Stimulated activated naive CD8-positive, alpha-beta T cell treated with anti-CD3 and anti-CD28 coated beads, Interleukin-15, Interleukin-2, amounts not matched to agents 100 U/mL and 50 U/mL, for 24 hours (primary cell): ENCODE measurements around the gene CNN2.

ENCODE experiments used
- ATAC-seq: fragments of 150-1000 bp; cut with Tn5 transposase; one replicate; pipeline ENCODE4 v1.10.0; 2021
- DNase-seq: peaks from one replicate; pipeline ENCODE4 v3.0.0; 2021

CNN2 gene

GRCh38 chr19:1065606-1066109 lies 39.2 kb downstream of the CNN2 start:
- ATAC-seq (no peak), DNase-seq (no peak)

GRCh38 chr19:1066251-1066747 lies 39.9 kb downstream of the CNN2 start:
- DNase-seq (no peak), ATAC-seq (no peak)

- DNase-seq: peak; percentile 90
- peak; percentile 58 for ATAC-seq
These were observed 40.4 kb downstream of the CNN2 start, which contains the start of gene ARHGAP45 for GRCh38 chr19:1066748-1067340. Gene ARHGAP45, plus strand, starts transcription at chr19:1067167. Its CDS starts 239 bp downstream, at chr19:1067406.

- DNase-seq: peak; percentile 75
- ATAC-seq: peak; percentile 41
These were observed 41.0 kb downstream of the CNN2 start for GRCh38 chr19:1067341-1067957.

- no peak for ATAC-seq
- peak; percentile 78 for DNase-seq
These were observed 41.9 kb downstream of the CNN2 start for GRCh38 chr19:1068009-1069001.

GRCh38 chr19:1069009-1069779 lies 42.8 kb downstream of the CNN2 start:
- ATAC-seq: peak; percentile 29
- DNase-seq: peak; percentile 75

GRCh38 chr19:1070576-1070930 lies 44.1 kb downstream of the CNN2 start:
- ATAC-seq (no peak), DNase-seq (no peak)

GRCh38 chr19:1070931-1071791 lies 44.8 kb downstream of the CNN2 start:
- ATAC-seq (no peak), DNase-seq (no peak)

GRCh38 chr19:1072371-1073015 lies 46.1 kb downstream of the CNN2 start:
- no peak for DNase-seq
- ATAC-seq: no peak

GRCh38 chr19:1073063-1073955 lies 46.9 kb downstream of the CNN2 start:
- no peak for ATAC-seq
- no peak for DNase-seq

GRCh38 chr19:1073956-1074517 lies 47.6 kb downstream of the CNN2 start:
- ATAC-seq (no peak), DNase-seq (no peak)

GRCh38 chr19:1074544-1075283 lies 48.3 kb downstream of the CNN2 start:
- ATAC-seq: peak; percentile 17
- DNase-seq: peak; percentile 86

- no peak for ATAC-seq
- no peak for DNase-seq
These were observed 49.6 kb downstream of the CNN2 start for GRCh38 chr19:1076046-1076386.

- ATAC-seq (peak; percentile 84), DNase-seq (peak; percentile 87)
These were observed 50.5 kb downstream of the CNN2 start for GRCh38 chr19:1076951-1077350.

- peak; percentile 81 for DNase-seq
- no peak for ATAC-seq
These were observed 53.2 kb downstream of the CNN2 start for GRCh38 chr19:1079566-1080111.

GRCh38 chr19:1080360-1081161 lies 54.2 kb downstream of the CNN2 start:
- DNase-seq: no peak
- ATAC-seq: no peak
